IPS-20b (cell line): ENCODE data around the gene CYP8B1.

Source experiments
- H3K27ac ChIP-seq: one replicate; pipeline ENCODE4 v1.5.1; 2013; ENCODE audit warnings: low read length
- H3K27me3 ChIP-seq: 2 replicates; pipeline ENCODE4 v1.6.1; 2013; ENCODE audit warnings: mild to moderate bottlenecking, low read length, inconsistent platforms; ENCODE audit not compliant: insufficient read depth
- H3K36me3 ChIP-seq: 2 replicates; pipeline ENCODE4 v1.6.1; 2013; ENCODE audit warnings: low read depth, mild to moderate bottlenecking, inconsistent platforms, low read length, moderate library complexity; ENCODE audit not compliant: insufficient read depth
- H3K4me1 ChIP-seq: 2 replicates; pipeline ENCODE4 v1.6.1; 2013; ENCODE audit warnings: mild to moderate bottlenecking, control low read depth, inconsistent platforms, low read length, moderate library complexity; ENCODE audit not compliant: insufficient read depth
- H3K4me3 ChIP-seq: 2 replicates; pipeline ENCODE4 v1.5.1; 2013; ENCODE audit warnings: mild to moderate bottlenecking, low read length, inconsistent platforms
- H3K9ac ChIP-seq: 2 replicates; pipeline ENCODE4 v1.6.1; 2013; ENCODE audit warnings: low read depth, mild to moderate bottlenecking, inconsistent platforms, low read length, moderate library complexity
- H3K9me3 ChIP-seq: 2 replicates; pipeline ENCODE4 v1.6.1; 2013; ENCODE audit warnings: mild to moderate bottlenecking, low read depth, low read length, inconsistent platforms; ENCODE audit not compliant: insufficient read depth

Gene CYP8B1

GRCh38 chr3:42847731-42848130 is 27.9 kb downstream of the CYP8B1 start:
- peaks cover 8% of the 10 kb centered on the region; the same call in 1 of the 2 replicates for H3K4me1 ChIP-seq
- H3K9ac ChIP-seq, result no peak overlapping the region
- H3K27ac ChIP-seq, result no peak overlapping the region

GRCh38 chr3:42846685-42847522 is 28.8 kb downstream of the CYP8B1 start:
- no peak overlapping the region for H3K9ac ChIP-seq
- H3K36me3 ChIP-seq, result no peaks in the 10 kb centered on the region
- H3K9me3 ChIP-seq, result no peaks in the 10 kb centered on the region
- no peak overlapping the region for H3K27ac ChIP-seq
- H3K27me3 ChIP-seq, result no peaks in the 10 kb centered on the region
- H3K4me3 ChIP-seq, result no peak overlapping the region
- H3K4me1 ChIP-seq, result peaks cover 8% of the 10 kb centered on the region; the same call in 1 of the 2 replicates

More at GRCh38 chr3:42847731-42848130, 27.9 kb downstream of the CYP8B1 start:
- H3K36me3 ChIP-seq, result no peaks in the 10 kb centered on the region
- no peaks in the 10 kb centered on the region for H3K27me3 ChIP-seq
- H3K4me3 ChIP-seq, result no peak overlapping the region
- no peaks in the 10 kb centered on the region for H3K9me3 ChIP-seq

- no peaks in the 10 kb centered on the region for H3K36me3 ChIP-seq
- H3K9ac ChIP-seq, result no peak overlapping the region
- H3K27me3 ChIP-seq, result no peaks in the 10 kb centered on the region
- H3K27ac ChIP-seq, result no peak overlapping the region
- peaks cover 8% of the 10 kb centered on the region; the same call in 1 of the 2 replicates for H3K4me1 ChIP-seq
- H3K9me3 ChIP-seq, result no peaks in the 10 kb centered on the region
- no peak overlapping the region for H3K4me3 ChIP-seq
These were observed 30.9 kb downstream of the CYP8B1 start for GRCh38 chr3:42844815-42845214.

GRCh38 chr3:42844412-42844713 is 31.3 kb downstream of the CYP8B1 start:
- Histone ChIP-seq H3K4me1 (peaks cover 8% of the 10 kb centered on the region; the same call in 1 of the 2 replicates), H3K36me3 (no peaks in the 10 kb centered on the region), H3K27ac (no peak overlapping the region), H3K9me3 (no peaks in the 10 kb centered on the region), H3K9ac (no peak overlapping the region), H3K27me3 (no peaks in the 10 kb centered on the region), H3K4me3 (no peak overlapping the region)

- H3K4me1 ChIP-seq, result peaks cover 8% of the 10 kb centered on the region; the same call in 1 of the 2 replicates
- no peak overlapping the region for H3K27ac ChIP-seq
These were observed 31.8 kb downstream of the CYP8B1 start for GRCh38 chr3:42843713-42844411.

GRCh38 chr3:42841332-42841731 is 34.3 kb downstream of the CYP8B1 start:
- Histone ChIP-seq H3K4me1 (peaks cover 8% of the 10 kb centered on the region; the same call in 1 of the 2 replicates), H3K4me3 (no peak overlapping the region), H3K27ac (no peak overlapping the region), H3K9me3 (no peaks in the 10 kb centered on the region), H3K27me3 (no peaks in the 10 kb centered on the region), H3K36me3 (no peaks in the 10 kb centered on the region), H3K9ac (no peak overlapping the region)

More at GRCh38 chr3:42843713-42844411, 31.8 kb downstream of the CYP8B1 start:
- Histone ChIP-seq H3K4me3 (no peak overlapping the region), H3K36me3 (no peaks in the 10 kb centered on the region), H3K27me3 (no peaks in the 10 kb centered on the region), H3K9ac (no peak overlapping the region), H3K9me3 (no peaks in the 10 kb centered on the region)

- H3K4me3 ChIP-seq, result no peak overlapping the region
These were observed 36.1 kb downstream of the CYP8B1 start for GRCh38 chr3:42839616-42840015.

GRCh38 chr3:42838571-42838970 is 37.1 kb downstream of the CYP8B1 start:
- H3K9ac ChIP-seq, result no peak overlapping the region
- no peak overlapping the region for H3K27ac ChIP-seq
- H3K4me1 ChIP-seq, result no peaks in the 10 kb centered on the region; the same call in 1 of the 2 replicates
- no peaks in the 10 kb centered on the region for H3K36me3 ChIP-seq
- no peaks in the 10 kb centered on the region for H3K27me3 ChIP-seq
- no peak overlapping the region for H3K4me3 ChIP-seq
- no peaks in the 10 kb centered on the region for H3K9me3 ChIP-seq

More at GRCh38 chr3:42839616-42840015, 36.1 kb downstream of the CYP8B1 start:
- H3K9me3 ChIP-seq, result no peaks in the 10 kb centered on the region
- peaks cover 8% of the 10 kb centered on the region; the same call in 1 of the 2 replicates for H3K4me1 ChIP-seq
- no peaks in the 10 kb centered on the region for H3K36me3 ChIP-seq
- H3K27me3 ChIP-seq, result no peaks in the 10 kb centered on the region
- H3K27ac ChIP-seq, result no peak overlapping the region
- H3K9ac ChIP-seq, result no peak overlapping the region

GRCh38 chr3:42836150-42837123 is 39.2 kb downstream of the CYP8B1 start:
- Histone ChIP-seq H3K9ac (no peak overlapping the region), H3K36me3 (no peaks in the 10 kb centered on the region), H3K9me3 (no peaks in the 10 kb centered on the region), H3K4me1 (no peaks in the 10 kb centered on the region), H3K4me3 (no peak overlapping the region), H3K27me3 (no peaks in the 10 kb centered on the region), H3K27ac (no peak overlapping the region)

- Histone ChIP-seq H3K4me3 (no peak overlapping the region), H3K9ac (no peak overlapping the region), H3K27ac (no peak overlapping the region), H3K9me3 (no peaks in the 10 kb centered on the region), H3K36me3 (no peaks in the 10 kb centered on the region), H3K4me1 (peaks cover 7% of the 10 kb centered on the region), H3K27me3 (no peaks in the 10 kb centered on the region)
These were observed 44.4 kb downstream of the CYP8B1 start for GRCh38 chr3:42831321-42831713.
